HepG2 (cell line): ENCODE results near the gene NHERF2. TPM values are rescaled to one million over a fixed set of nuclear protein-coding genes. Genes with fewer than 3 reads are reported as not detected.

Source experiments
- FOSL2 ChIP-seq: sonication (generic); formaldehyde crosslinking; IDR thresholded peaks from 2 replicates; pipeline ENCODE4 v1.4.0; 2020; ENCODE audit warnings: missing genetic modification reagents
- FOXA3 ChIP-seq: IDR thresholded peaks from 2 replicates; pipeline ENCODE4 v1.6.1; 2016; ENCODE audit warnings: missing genetic modification reagents, missing compliant biosample characterization
- GABPB1 ChIP-seq: IDR thresholded peaks from 2 replicates; pipeline ENCODE4 v1.6.1; 2016; ENCODE audit warnings: mild to moderate bottlenecking, missing genetic modification reagents, moderate library complexity, missing compliant biosample characterization
- HIVEP1 ChIP-seq: sonication (generic); formaldehyde crosslinking; IDR thresholded peaks from 2 replicates; pipeline ENCODE4 v1.4.0; 2020; ENCODE audit warnings: mild to moderate bottlenecking, missing genetic modification reagents
- POGK ChIP-seq: sonication (generic); formaldehyde crosslinking; conservative IDR thresholded peaks from 2 replicates; pipeline ENCODE4 v1.8.0; 2022; ENCODE audit warnings: mild to moderate bottlenecking, moderate library complexity, missing genetic modification reagents
- TERF1 ChIP-seq: sonication (generic); formaldehyde crosslinking; IDR thresholded peaks from 2 replicates; pipeline ENCODE4 v1.8.0; 2022; ENCODE audit warnings: mild to moderate bottlenecking, missing genetic modification reagents, moderate library complexity
- THAP11 ChIP-seq: IDR thresholded peaks from 2 replicates; pipeline ENCODE4 v1.6.1; 2016; ENCODE audit warnings: missing biosample characterization, missing genetic modification reagents
- U2AF2 ChIP-seq: fragments of 200-400 bp; formaldehyde crosslinking; IDR thresholded peaks from 2 replicates; pipeline ENCODE4 v1.6.1; 2017; ENCODE audit warnings: low read depth, mild to moderate bottlenecking, low read length
- ZBTB14 ChIP-seq: sonication (generic); formaldehyde crosslinking; IDR thresholded peaks from 2 replicates; pipeline ENCODE4 v1.4.0; 2020; ENCODE audit warnings: missing genetic modification reagents
- ZBTB7B ChIP-seq: sonication (generic); formaldehyde crosslinking; IDR thresholded peaks from 2 replicates; pipeline ENCODE4 v1.4.0; 2020; ENCODE audit warnings: missing genetic modification reagents
- ZNF12 ChIP-seq: sonication (generic); formaldehyde crosslinking; IDR thresholded peaks from 2 replicates; pipeline ENCODE4 v1.5.0; 2020; ENCODE audit warnings: missing genetic modification reagents
- ZNF317 ChIP-seq: sonication (generic); formaldehyde crosslinking; IDR thresholded peaks from 2 replicates; pipeline ENCODE4 v1.5.0; 2020; ENCODE audit warnings: mild to moderate bottlenecking, missing genetic modification reagents
- ZNF773 ChIP-seq: sonication (generic); formaldehyde crosslinking; IDR thresholded peaks from 2 replicates; pipeline ENCODE4 v1.4.0; 2020; ENCODE audit warnings: missing genetic modification reagents, borderline replicate concordance
- ZNF782 ChIP-seq: sonication (generic); formaldehyde crosslinking; IDR thresholded peaks from 2 replicates; pipeline ENCODE4 v1.4.0; 2020; ENCODE audit warnings: missing genetic modification reagents, mild to moderate bottlenecking, borderline replicate concordance
- ZNF891 ChIP-seq: sonication (generic); formaldehyde crosslinking; IDR thresholded peaks from 2 replicates; pipeline ENCODE4 v1.5.0; 2020; ENCODE audit warnings: mild to moderate bottlenecking, missing genetic modification reagents
- polyA plus RNA-seq, 8 experiments: library from polyadenylated mRNA; depleted of rRNA in 3 of 8; stranded (reverse) in 7 of 8; unstranded in 1 of 8; fragments of >200 nt; fragmentation: Illumina TruSeq in 4 of 8; extraction: Trizol in 4 of 8; gene quantifications; 2 replicates each; pipeline versions ENCODE4 v1.2.1 to v1.2.3, GENCODE V29; 2011 to 2016; ENCODE audit warnings: low read depth in 4 of 8, missing spikeins in 1 of 8, mixed read lengths in 1 of 8; ENCODE audit not compliant: insufficient read depth in 1 of 8
- total RNA-seq, 5 experiments: library from RNA; depleted of rRNA; stranded (reverse); fragments of >200 nt; fragmentation: Illumina TruSeq; extraction: Trizol; gene quantifications; 2 replicates each; pipeline ENCODE4 v1.2.3, GENCODE V29; 2016; ENCODE audit warnings: low read depth in 1 of 5
- TF ChIP-seq, protein P1 (sequence below): sonication (generic); formaldehyde crosslinking; IDR thresholded peaks from 2 replicates; pipeline ENCODE4 v1.4.0; 2020; ENCODE audit warnings: low read depth, missing genetic modification reagents
- TF ChIP-seq, protein P2 (sequence below): sonication (generic); formaldehyde crosslinking; IDR thresholded peaks from 2 replicates; pipeline ENCODE4 v1.5.0; 2020; ENCODE audit warnings: mild to moderate bottlenecking, missing genetic modification reagents

NHERF2 gene
- total and polyA plus RNA-seq, 2 of the 13 experiments (the other 11 are each of a cell fraction or from before 2014, with no cell fraction given), result 23.7 to 39.3 TPM

GRCh38 chr16:1990351-1991134 lies 36.2 kb upstream of the NHERF2 start (continued):
- TF ChIP-seq ZNF317 (CRISPR knock-in tag) (0 out of 2 replicates have a peak, but pooled peaks have one; percentile 25), FOSL2 (CRISPR knock-in tag) (peak; percentile 34; the same call in 1 of the 2 replicates), ZBTB7B (CRISPR knock-in tag) (peak; percentile 18; the same call in 1 of the 2 replicates), GABPB1 (CRISPR knock-in tag) (peak; percentile 59; the same call in 1 of the 2 replicates), HIVEP1 (CRISPR knock-in tag) (0 out of 2 replicates have a peak, but pooled peaks have one; percentile 43), ZNF773 (no peak), POGK (CRISPR knock-in tag) (0 out of 2 replicates have a peak, but pooled peaks have one; percentile 14), U2AF2 (no peak), ZNF891 (CRISPR knock-in tag) (peak; percentile 63; the same call in 1 of the 2 replicates), THAP11 (0 out of 2 replicates have a peak, but pooled peaks have one; percentile 13), ZNF12 (no peak), ZNF782 (CRISPR knock-in tag) (no peak), TERF1 (CRISPR knock-in tag) (no peak), ZBTB14 (0 out of 2 replicates have a peak, but pooled peaks have one; percentile 12), FOXA3 (CRISPR knock-in tag) (0 out of 2 replicates have a peak, but pooled peaks have one; percentile 13)
- TF ChIP-seq, protein P1, sequence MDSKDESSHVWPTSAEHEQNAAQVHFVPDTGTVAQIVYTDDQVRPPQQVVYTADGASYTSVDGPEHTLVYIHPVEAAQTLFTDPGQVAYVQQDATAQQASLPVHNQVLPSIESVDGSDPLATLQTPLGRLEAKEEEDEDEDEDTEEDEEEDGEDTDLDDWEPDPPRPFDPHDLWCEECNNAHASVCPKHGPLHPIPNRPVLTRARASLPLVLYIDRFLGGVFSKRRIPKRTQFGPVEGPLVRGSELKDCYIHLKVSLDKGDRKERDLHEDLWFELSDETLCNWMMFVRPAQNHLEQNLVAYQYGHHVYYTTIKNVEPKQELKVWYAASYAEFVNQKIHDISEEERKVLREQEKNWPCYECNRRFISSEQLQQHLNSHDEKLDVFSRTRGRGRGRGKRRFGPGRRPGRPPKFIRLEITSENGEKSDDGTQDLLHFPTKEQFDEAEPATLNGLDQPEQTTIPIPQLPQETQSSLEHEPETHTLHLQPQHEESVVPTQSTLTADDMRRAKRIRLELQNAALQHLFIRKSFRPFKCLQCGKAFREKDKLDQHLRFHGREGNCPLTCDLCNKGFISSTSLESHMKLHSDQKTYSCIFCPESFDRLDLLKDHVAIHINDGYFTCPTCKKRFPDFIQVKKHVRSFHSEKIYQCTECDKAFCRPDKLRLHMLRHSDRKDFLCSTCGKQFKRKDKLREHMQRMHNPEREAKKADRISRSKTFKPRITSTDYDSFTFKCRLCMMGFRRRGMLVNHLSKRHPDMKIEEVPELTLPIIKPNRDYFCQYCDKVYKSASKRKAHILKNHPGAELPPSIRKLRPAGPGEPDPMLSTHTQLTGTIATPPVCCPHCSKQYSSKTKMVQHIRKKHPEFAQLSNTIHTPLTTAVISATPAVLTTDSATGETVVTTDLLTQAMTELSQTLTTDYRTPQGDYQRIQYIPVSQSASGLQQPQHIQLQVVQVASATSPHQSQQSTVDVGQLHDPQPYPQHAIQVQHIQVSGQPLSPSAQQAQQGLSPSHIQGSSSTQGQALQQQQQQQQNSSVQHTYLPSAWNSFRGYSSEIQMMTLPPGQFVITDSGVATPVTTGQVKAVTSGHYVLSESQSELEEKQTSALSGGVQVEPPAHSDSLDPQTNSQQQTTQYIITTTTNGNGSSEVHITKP (CRISPR knock-in tag), result peak; percentile 90
- TF ChIP-seq, protein P2, sequence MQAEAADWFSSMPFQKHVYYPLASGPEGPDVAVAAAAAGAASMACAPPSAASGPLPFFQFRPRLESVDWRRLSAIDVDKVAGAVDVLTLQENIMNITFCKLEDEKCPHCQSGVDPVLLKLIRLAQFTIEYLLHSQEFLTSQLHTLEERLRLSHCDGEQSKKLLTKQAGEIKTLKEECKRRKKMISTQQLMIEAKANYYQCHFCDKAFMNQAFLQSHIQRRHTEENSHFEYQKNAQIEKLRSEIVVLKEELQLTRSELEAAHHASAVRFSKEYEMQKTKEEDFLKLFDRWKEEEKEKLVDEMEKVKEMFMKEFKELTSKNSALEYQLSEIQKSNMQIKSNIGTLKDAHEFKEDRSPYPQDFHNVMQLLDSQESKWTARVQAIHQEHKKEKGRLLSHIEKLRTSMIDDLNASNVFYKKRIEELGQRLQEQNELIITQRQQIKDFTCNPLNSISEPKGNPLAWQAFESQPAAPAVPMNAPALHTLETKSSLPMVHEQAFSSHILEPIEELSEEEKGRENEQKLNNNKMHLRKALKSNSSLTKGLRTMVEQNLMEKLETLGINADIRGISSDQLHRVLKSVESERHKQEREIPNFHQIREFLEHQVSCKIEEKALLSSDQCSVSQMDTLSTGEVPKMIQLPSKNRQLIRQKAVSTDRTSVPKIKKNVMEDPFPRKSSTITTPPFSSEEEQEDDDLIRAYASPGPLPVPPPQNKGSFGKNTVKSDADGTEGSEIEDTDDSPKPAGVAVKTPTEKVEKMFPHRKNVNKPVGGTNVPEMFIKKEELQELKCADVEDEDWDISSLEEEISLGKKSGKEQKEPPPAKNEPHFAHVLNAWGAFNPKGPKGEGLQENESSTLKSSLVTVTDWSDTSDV, result no peak; the same call in 1 of the 2 replicates
